HPDE6-E6E7 (cell line): ENCODE results near the gene TERT.

Experiments used
- DNase-seq: peaks from one replicate; pipeline ENCODE4 v3.0.0; 2011; ENCODE audit warnings: missing footprints; ENCODE audit errors: extremely low spot score

TERT gene

GRCh38 chr5:1259806-1260480 is 34.9 kb downstream of the TERT start:
- no peak for DNase-seq

GRCh38 chr5:1257841-1258240 is 37.0 kb downstream of the TERT start:
- DNase-seq = no peak

- no peak for DNase-seq
Measured at GRCh38 chr5:1257363-1257762, 37.5 kb downstream of the TERT start.

DNA sequence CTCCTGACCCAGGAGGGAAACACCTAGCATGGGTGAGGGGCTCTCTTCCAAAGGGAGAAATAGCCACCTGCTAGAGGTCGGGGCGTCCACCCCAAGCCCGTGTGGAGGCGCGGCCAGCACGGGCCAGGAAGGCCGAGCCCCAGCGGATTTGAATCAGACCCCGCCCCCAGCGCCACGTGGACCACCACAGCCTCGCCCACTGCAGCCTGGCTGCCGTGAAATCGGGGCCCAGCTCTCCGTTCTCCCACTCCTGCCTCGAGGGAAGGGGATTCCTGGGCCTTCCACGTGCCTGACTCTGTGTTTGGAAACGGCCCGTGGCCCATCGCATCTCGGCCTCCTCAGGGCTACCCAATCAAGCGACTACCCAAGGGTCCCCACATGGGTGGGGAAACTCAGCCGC is 38.1 kb downstream of the TERT start:
- DNase-seq = no peak

- no peak for DNase-seq
Measured at GRCh38 chr5:1255081-1255561, 39.7 kb downstream of the TERT start.

- DNase-seq = no peak
Measured at GRCh38 chr5:1254196-1254595, 40.7 kb downstream of the TERT start.

DNA sequence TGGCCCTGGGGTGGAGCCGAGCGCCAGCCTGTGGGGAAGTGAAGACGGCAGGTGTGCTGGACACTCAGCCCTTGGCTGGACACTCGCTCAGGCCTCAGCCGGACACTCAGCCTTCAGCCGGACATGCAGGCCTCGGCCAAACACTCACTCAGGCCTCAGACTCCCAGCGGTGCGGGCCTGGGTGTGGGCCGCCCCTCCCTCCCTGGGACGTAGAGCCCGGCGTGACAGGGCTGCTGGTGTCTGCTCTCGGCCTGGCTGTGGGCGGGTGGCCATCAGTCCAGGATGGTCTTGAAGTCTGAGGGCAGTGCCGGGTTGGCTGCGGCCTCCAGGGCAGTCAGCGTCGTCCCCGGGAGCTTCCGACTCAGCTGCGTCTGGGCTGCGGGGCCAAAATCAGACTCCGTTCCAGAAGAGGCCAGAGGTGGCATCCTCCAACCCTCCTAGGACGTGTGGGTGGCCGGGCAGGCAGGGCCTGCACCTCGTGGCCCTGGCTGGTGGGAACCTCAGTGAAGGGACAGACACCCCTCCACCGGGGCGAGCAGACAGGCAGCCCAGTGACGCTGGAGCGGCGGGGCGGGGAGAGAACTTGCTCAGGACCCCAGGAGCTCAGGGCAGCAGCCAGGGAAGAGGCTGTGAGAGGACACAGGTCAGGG is 41.3 kb downstream of the TERT start:
- no peak for DNase-seq

DNA sequence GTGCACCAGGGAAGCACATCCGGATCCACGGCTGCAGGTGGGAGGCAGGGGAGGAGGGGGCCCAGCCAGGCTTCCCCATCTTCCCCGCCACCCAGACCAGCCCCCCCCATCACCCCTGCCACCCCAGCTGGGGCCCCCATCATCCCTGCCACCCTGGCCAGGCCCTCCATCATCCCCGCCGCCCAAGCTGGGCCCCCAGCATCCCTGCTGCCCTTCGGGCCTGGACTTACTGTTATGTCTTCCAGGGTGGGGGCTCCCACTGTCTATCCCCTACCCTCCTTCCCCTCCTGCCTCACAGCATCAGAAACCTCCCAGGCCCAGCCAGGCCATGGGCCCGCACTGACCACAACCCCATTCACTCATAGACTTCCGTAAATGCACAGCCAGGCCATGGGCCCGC is 42.2 kb downstream of the TERT start:
- DNase-seq = no peak

DNA sequence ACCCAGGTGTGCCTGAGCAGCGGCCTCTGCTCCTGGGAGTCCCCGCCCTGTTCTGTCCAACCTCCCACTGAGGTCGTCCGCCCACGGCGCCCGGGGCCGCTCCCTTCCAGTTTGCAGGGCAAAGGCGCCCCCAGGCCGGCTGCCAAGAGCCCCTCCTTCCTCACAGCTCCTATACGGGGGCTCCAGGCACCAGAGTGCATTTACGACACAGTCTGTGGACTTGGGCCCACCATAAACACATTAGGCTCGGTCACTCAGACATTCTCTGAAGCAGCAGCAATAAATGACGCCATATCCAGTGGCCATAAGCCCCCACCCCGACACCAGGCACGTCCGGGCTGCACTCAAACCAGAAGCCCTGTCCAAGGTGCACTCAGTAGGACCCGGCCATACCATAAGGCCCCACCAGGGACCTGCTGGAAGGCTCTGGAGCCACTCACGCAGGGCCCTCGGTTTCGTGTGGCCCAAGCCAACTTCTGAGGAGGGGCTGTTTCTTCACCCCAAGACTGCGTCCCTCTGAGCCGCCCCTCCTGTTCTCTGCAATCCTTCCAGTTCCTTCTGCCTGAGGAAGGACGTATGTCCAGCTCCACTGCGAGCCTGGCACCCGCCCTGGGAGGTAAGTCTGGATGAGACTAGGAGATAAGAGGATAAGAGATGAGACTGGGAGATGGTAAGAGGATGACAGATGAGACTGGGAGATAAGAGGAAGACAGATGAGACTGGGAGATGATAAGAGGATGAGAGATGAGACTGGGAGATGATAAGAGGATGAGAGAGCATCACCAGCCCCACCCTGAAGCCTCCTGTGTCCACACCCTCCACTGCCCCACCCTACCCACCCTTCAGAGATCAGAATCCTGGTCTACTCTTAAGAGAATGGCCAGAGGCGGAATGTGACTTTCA is 42.9 kb downstream of the TERT start:
- no peak for DNase-seq

- no peak for DNase-seq
Measured at GRCh38 chr5:1249366-1250280, 45.2 kb downstream of the TERT start.

DNA sequence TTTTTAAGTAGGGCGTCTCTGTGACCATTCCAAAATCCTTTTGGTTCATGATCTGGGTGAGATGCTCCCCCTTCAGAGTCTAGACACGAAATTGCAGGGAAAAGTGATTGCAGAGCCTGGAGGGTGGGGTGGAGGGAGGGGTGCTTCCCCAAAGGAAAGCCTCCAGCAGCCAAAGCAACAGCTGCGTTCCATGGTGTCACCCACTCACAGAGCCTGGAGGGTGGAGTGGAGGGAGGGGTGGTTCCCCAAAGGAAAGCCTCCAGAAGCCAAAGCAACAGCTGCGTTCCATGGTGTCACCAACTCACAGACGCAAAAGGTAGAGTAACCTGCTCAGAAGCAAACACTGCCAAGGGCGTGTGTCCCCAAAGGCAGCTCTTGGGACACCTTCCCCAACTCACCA is 47.1 kb downstream of the TERT start:
- no peak for DNase-seq

GRCh38 chr5:1246711-1247431 is 48.0 kb downstream of the TERT start:
- DNase-seq = no peak

- DNase-seq = no peak
Measured at GRCh38 chr5:1245905-1246576, 48.8 kb downstream of the TERT start.

DNA sequence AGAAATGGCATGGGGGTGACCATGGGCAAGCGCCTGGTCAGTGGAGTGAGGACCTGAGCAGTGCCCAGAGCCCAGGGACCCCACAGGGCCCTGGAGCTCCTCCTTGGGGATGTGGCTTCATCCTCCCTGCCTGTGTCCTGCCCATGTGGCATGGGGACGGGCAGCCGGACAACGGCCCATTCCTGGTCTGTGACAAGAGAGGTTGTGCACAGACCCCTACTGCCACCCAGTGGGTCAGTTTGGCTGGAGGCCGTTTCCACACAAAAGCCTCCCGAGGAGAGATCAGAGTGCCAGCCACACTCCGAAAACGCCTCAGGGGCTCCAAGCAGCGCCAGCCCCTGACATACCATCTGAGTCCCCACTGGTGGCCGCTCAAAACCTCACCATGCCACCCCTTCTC is 49.9 kb downstream of the TERT start:
- no peak for DNase-seq

GRCh38 chr5:1244255-1244654 is 50.6 kb downstream of the TERT start:
- no peak for DNase-seq

- DNase-seq = no peak
Measured at GRCh38 chr5:1243487-1244130, 51.3 kb downstream of the TERT start.

- no peak for DNase-seq
Measured at GRCh38 chr5:1242733-1243486, 52.0 kb downstream of the TERT start.

- DNase-seq = no peak
Measured at GRCh38 chr5:1241509-1242080, 53.3 kb downstream of the TERT start.
